Neuronal stem cell (in vitro differentiated cells): ENCODE data around the gene PLEKHA5.

ENCODE experiments used
- DNase-seq: peaks from one replicate; pipeline ENCODE4 v3.0.0-alpha.2; 2013; ENCODE audit warnings: low spot score
- H2AFZ ChIP-seq: one replicate; pipeline ENCODE4 v1.6.1; 2013; ENCODE audit warnings: mild to moderate bottlenecking, low read length, inconsistent platforms
- H2AK5ac ChIP-seq: 2 replicates; pipeline ENCODE4 v1.6.1; 2013; ENCODE audit warnings: low read depth, mild to moderate bottlenecking, inconsistent platforms, low read length, moderate library complexity, mixed read lengths
- H2BK120ac ChIP-seq: 2 replicates; pipeline ENCODE4 v1.6.1; 2013; ENCODE audit warnings: low read depth, mild to moderate bottlenecking, inconsistent platforms, low read length, moderate library complexity, mixed read lengths
- H2BK12ac ChIP-seq: one replicate; pipeline ENCODE4 v1.6.1; 2013; ENCODE audit warnings: low read length, inconsistent platforms
- H2BK15ac ChIP-seq: 2 replicates; pipeline ENCODE4 v1.6.1; 2013; ENCODE audit warnings: mild to moderate bottlenecking, low read length, inconsistent platforms, mixed read lengths
- H2BK5ac ChIP-seq: one replicate; pipeline ENCODE4 v1.6.1; 2013; ENCODE audit warnings: inconsistent platforms, mild to moderate bottlenecking, low read length, moderate library complexity
- H3K14ac ChIP-seq: one replicate; pipeline ENCODE4 v1.6.1; 2013; ENCODE audit warnings: low read length, inconsistent platforms
- H3K18ac ChIP-seq: 2 replicates; pipeline ENCODE4 v1.6.1; 2013; ENCODE audit warnings: low read length, inconsistent platforms
- H3K23ac ChIP-seq: 2 replicates; pipeline ENCODE4 v1.6.1; 2013; ENCODE audit warnings: low read depth, mild to moderate bottlenecking, mixed read lengths, low read length, inconsistent platforms; ENCODE audit not compliant: poor library complexity
- H3K27ac ChIP-seq: replicated peaks from 3 replicates; pipeline ENCODE4 v1.5.1; 2013; ENCODE audit warnings: low read length, inconsistent platforms
- H3K27me3 ChIP-seq, 3 experiments: 2 replicates each; pipeline ENCODE4 v1.6.1; 2013; ENCODE audit warnings: low read length in 3 of 3, mild to moderate bottlenecking in 2 of 3, inconsistent platforms in 1 of 3, low read depth in 1 of 3, mixed read lengths in 1 of 3, moderate library complexity in 1 of 3; ENCODE audit not compliant: control insufficient read depth in 3 of 3, insufficient read depth in 3 of 3
- H3K36me3 ChIP-seq, 2 donors: replicated peaks in 1 of 2; 2 replicates each; pipeline ENCODE4 v1.6.1; 2013; ENCODE audit warnings: low read length in 2 of 2; ENCODE audit not compliant: control insufficient read depth in 2 of 2, insufficient read depth in 2 of 2
- H3K4ac ChIP-seq: 2 replicates; pipeline ENCODE4 v1.6.1; 2013; ENCODE audit warnings: inconsistent platforms, mild to moderate bottlenecking, low read length, moderate library complexity
- H3K4me1 ChIP-seq, 2 donors: 1 replicate in 1 of 2; 2 replicates in 1 of 2; pipeline ENCODE4 v1.6.1; 2013; ENCODE audit warnings: low read length in 2 of 2, low read depth in 1 of 2; ENCODE audit not compliant: control insufficient read depth in 2 of 2, insufficient read depth in 1 of 2
- H3K4me2 ChIP-seq: one replicate; pipeline ENCODE4 v1.6.1; 2013; ENCODE audit warnings: mild to moderate bottlenecking, low read length, inconsistent platforms; ENCODE audit not compliant: insufficient read depth, poor library complexity, severe bottlenecking
- H3K4me3 ChIP-seq, 2 donors: 2 replicates each; pipeline ENCODE4 v1.5.1; 2013; ENCODE audit warnings: low read length in 2 of 2, mild to moderate bottlenecking in 2 of 2, inconsistent platforms in 1 of 2, moderate library complexity in 1 of 2
- H3K79me1 ChIP-seq: one replicate; pipeline ENCODE4 v1.6.1; 2013; ENCODE audit warnings: low read depth, mild to moderate bottlenecking, inconsistent platforms, low read length, moderate library complexity
- H3K9ac ChIP-seq: one replicate; pipeline ENCODE4 v1.6.1; 2013; ENCODE audit warnings: mild to moderate bottlenecking, low read depth, low read length, inconsistent platforms; ENCODE audit not compliant: poor library complexity
- H3K9me3 ChIP-seq, 2 donors: replicated peaks in 1 of 2; 2 replicates each; pipeline versions ENCODE3 to v1.6.1; 2013; ENCODE audit warnings: low read length in 2 of 2, mild to moderate bottlenecking in 2 of 2, inconsistent platforms in 1 of 2, low read depth in 1 of 2, mixed read lengths in 1 of 2, moderate library complexity in 1 of 2; ENCODE audit not compliant: control insufficient read depth in 2 of 2, insufficient read depth in 1 of 2
- H4K8ac ChIP-seq: one replicate; pipeline ENCODE4 v1.6.1; 2013; ENCODE audit warnings: low read depth, mild to moderate bottlenecking, inconsistent platforms, low read length, moderate library complexity
- H4K91ac ChIP-seq: one replicate; pipeline ENCODE4 v1.6.1; 2013; ENCODE audit warnings: low read length, low read depth, mild to moderate bottlenecking, inconsistent platforms; ENCODE audit not compliant: poor library complexity
- WGBS, 2 donors: extraction: QIAGEN DNeasy Blood & Tissue Kit; methylation state at CpG; one replicate each; pipeline ENCODE4 v1.1.7; 2013; ENCODE audit warnings: missing lambda C conversion rate in 2 of 2, mixed read lengths in 1 of 2; ENCODE audit not compliant: insufficient read length in 2 of 2, insufficient replicate concordance in 1 of 2; ENCODE audit errors: extremely low coverage in 2 of 2; 5-methylcytosine and 5-hydroxymethylcytosine counted together

PLEKHA5 gene

DNA sequence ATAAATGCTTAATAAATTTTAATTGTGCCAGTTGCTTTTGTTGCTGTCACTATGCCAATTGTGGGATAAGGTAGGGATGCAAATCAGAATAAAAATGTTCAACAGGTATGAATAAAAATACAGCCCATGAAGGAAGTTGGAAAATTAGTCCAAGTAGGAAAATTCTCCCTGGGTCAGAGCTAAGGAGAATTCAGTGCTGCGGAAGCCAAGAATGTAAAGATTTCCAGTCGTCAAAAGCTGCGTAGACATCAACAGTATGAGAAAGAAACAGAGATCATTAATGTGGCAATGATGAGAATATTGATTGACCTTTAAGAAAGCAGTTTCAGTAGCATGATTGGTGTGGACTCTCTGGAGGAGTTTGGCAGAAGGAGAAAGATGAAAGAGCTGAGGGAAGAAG is 87.9 kb downstream of the PLEKHA5 start:
- no peak overlapping the region for H4K91ac ChIP-seq
- no peak for DNase-seq
- H2BK15ac ChIP-seq, result no peak overlapping the region
- no peak overlapping the region for H2BK120ac ChIP-seq
- H3K23ac ChIP-seq, result no peak overlapping the region
- H3K27me3 ChIP-seq, result no peaks in the 10 kb centered on the region
- no peak overlapping the region for H2AFZ ChIP-seq
- H3K4me3 ChIP-seq, result no peak overlapping the region
- no CpG with 5 or more reads among the region's 3 CpGs for WGBS, 2 donors
- H3K18ac ChIP-seq, result no peak overlapping the region
- no peak overlapping the region for H3K14ac ChIP-seq
- H2BK5ac ChIP-seq, result no peak overlapping the region
- H3K9me3 ChIP-seq, result peaks cover 0 to 12% of the 10 kb centered on the region in 2 donors
- no peak overlapping the region for H3K9ac ChIP-seq
- no peaks in the 10 kb centered on the region for H3K79me1 ChIP-seq
- no peak overlapping the region for H3K27ac ChIP-seq
- no peak overlapping the region for H4K8ac ChIP-seq
- H3K4me1 ChIP-seq, result peaks cover 0 to 6% of the 10 kb centered on the region in 2 donors
- H3K4ac ChIP-seq, result no peak overlapping the region
- no peak overlapping the region for H2AK5ac ChIP-seq
- no peak overlapping the region for H2BK12ac ChIP-seq
- H3K4me2 ChIP-seq, result no peak overlapping the region
- no peaks in the 10 kb centered on the region for H3K36me3 ChIP-seq

- WGBS, 2 donors, result no CpG with 5 or more reads among the region's 3 CpGs
- Histone ChIP-seq H3K27me3 (no peaks in the 10 kb centered on the region), H3K14ac (no peak overlapping the region)
Measured at GRCh38 chr12:19220205-19220604, 90.7 kb downstream of the PLEKHA5 start.

GRCh38 chr12:19220852-19221466 is 91.4 kb downstream of the PLEKHA5 start:
- H2BK15ac ChIP-seq, result no peak overlapping the region
- no peak overlapping the region for H3K23ac ChIP-seq
- no peak overlapping the region for H2BK5ac ChIP-seq
- H3K4me1 ChIP-seq, result no peaks in the 10 kb centered on the region
- no peak overlapping the region for H3K4me3 ChIP-seq
- peaks cover 0 to 12% of the 10 kb centered on the region in 2 donors for H3K9me3 ChIP-seq
- no peak overlapping the region for H3K18ac ChIP-seq
- H3K27ac ChIP-seq, result no peak overlapping the region
- no peaks in the 10 kb centered on the region for H3K36me3 ChIP-seq
- no peak overlapping the region for H4K8ac ChIP-seq
- H2BK12ac ChIP-seq, result no peak overlapping the region
- no peak overlapping the region for H4K91ac ChIP-seq
- H2AK5ac ChIP-seq, result no peak overlapping the region
- H2BK120ac ChIP-seq, result no peak overlapping the region
- H3K14ac ChIP-seq, result no peak overlapping the region
- no peak overlapping the region for H2AFZ ChIP-seq
- no peak for DNase-seq
- H3K9ac ChIP-seq, result no peak overlapping the region
- H3K4ac ChIP-seq, result no peak overlapping the region
- no peaks in the 10 kb centered on the region for H3K27me3 ChIP-seq
- H3K4me2 ChIP-seq, result no peak overlapping the region
- no CpG with 5 or more reads among the region's 2 CpGs for WGBS, 2 donors
- H3K79me1 ChIP-seq, result no peaks in the 10 kb centered on the region

More at GRCh38 chr12:19220205-19220604, 90.7 kb downstream of the PLEKHA5 start:
- no peak for DNase-seq
- no peaks in the 10 kb centered on the region for H3K79me1 ChIP-seq
- H3K4me3 ChIP-seq, result no peak overlapping the region
- H3K9me3 ChIP-seq, result peaks cover 0 to 12% of the 10 kb centered on the region in 2 donors
- H2AK5ac ChIP-seq, result no peak overlapping the region
- H3K4ac ChIP-seq, result no peak overlapping the region
- H2BK12ac ChIP-seq, result no peak overlapping the region
- no peak overlapping the region for H3K27ac ChIP-seq
- H4K91ac ChIP-seq, result no peak overlapping the region
- H3K36me3 ChIP-seq, result no peaks in the 10 kb centered on the region
- no peak overlapping the region for H2BK120ac ChIP-seq
- H2BK5ac ChIP-seq, result no peak overlapping the region
- no peak overlapping the region for H3K18ac ChIP-seq
- no peak overlapping the region for H3K23ac ChIP-seq
- no peak overlapping the region for H2BK15ac ChIP-seq
- H3K4me1 ChIP-seq, result no peaks in the 10 kb centered on the region
- H2AFZ ChIP-seq, result no peak overlapping the region
- no peak overlapping the region for H4K8ac ChIP-seq
- no peak overlapping the region for H3K9ac ChIP-seq
- H3K4me2 ChIP-seq, result no peak overlapping the region

DNA sequence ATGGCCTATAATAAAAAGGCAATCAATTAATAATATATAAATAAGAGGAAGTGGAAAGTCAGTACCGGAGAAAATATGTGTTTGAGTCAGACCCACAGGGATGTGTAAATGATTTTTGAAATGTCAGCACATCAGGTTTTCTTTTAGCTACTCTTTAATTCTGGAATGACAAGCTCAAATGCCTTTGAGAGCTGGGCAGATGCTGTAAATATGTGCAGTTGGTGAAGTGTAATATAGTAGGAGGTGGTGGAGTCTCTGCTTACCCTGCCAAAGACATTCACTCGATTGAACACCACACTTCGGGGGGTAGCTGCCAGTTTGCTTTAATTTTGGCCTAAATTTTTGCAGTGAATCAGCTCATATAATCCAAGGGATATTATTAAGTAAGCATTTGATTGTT is 93.0 kb downstream of the PLEKHA5 start:
- no peak overlapping the region for H2AFZ ChIP-seq
- H3K36me3 ChIP-seq, result no peaks in the 10 kb centered on the region
- H3K27me3 ChIP-seq, result no peaks in the 10 kb centered on the region
- H3K9me3 ChIP-seq, result peaks cover 0 to 12% of the 10 kb centered on the region in 2 donors
- no peak for DNase-seq
- H3K23ac ChIP-seq, result no peak overlapping the region
- H2BK5ac ChIP-seq, result no peak overlapping the region
- H2BK15ac ChIP-seq, result no peak overlapping the region
- no peaks in the 10 kb centered on the region for H3K79me1 ChIP-seq
- no peak overlapping the region for H2AK5ac ChIP-seq
- WGBS, 2 donors, result no CpG with 5 or more reads among the region's 3 CpGs
- no peak overlapping the region for H3K4me3 ChIP-seq
- H3K4me1 ChIP-seq, result peaks cover 1 to 2% of the 10 kb centered on the region in 2 donors
- H3K18ac ChIP-seq, result no peak overlapping the region
- H4K91ac ChIP-seq, result no peak overlapping the region
- H2BK120ac ChIP-seq, result no peak overlapping the region
- no peak overlapping the region for H4K8ac ChIP-seq
- H2BK12ac ChIP-seq, result no peak overlapping the region
- H3K9ac ChIP-seq, result no peak overlapping the region
- H3K4ac ChIP-seq, result no peak overlapping the region
- no peak overlapping the region for H3K4me2 ChIP-seq
- H3K14ac ChIP-seq, result no peak overlapping the region
- H3K27ac ChIP-seq, result no peak overlapping the region
